IPS-18c (cell line): ENCODE data around the gene GPR162.

Source experiments
- H3K4me3 ChIP-seq: 2 replicates; pipeline ENCODE4 v1.7.0; 2013; ENCODE audit warnings: low read depth, mild to moderate bottlenecking, low read length, moderate library complexity; ENCODE audit not compliant: insufficient read depth
- H3K9me3 ChIP-seq: one replicate; pipeline ENCODE4 v1.6.1; 2013; ENCODE audit warnings: mild to moderate bottlenecking, low read length, moderate library complexity; ENCODE audit not compliant: control insufficient read depth, insufficient read depth

The GPR162 gene

GRCh38 chr12:6817662-6818157 lies 3.9 kb upstream of the GPR162 start:
- no peaks in the 10 kb centered on the region for H3K9me3 ChIP-seq

GRCh38 chr12:6818222-6818621 lies 3.4 kb upstream of the GPR162 start:
- Histone ChIP-seq H3K9me3 (no peaks in the 10 kb centered on the region), H3K4me3 (no peak overlapping the region)

More at GRCh38 chr12:6817662-6818157, 3.9 kb upstream of the GPR162 start:
- H3K4me3 ChIP-seq, result no peak overlapping the region

GRCh38 chr12:6818645-6819044 lies 3.0 kb upstream of the GPR162 start:
- H3K4me3 ChIP-seq, result peak overlapping the region; percentile 4; the same call in 1 of the 2 replicates
- no peaks in the 10 kb centered on the region for H3K9me3 ChIP-seq

- Histone ChIP-seq H3K9me3 (no peaks in the 10 kb centered on the region), H3K4me3 (no peak overlapping the region)
Observed at GRCh38 chr12:6819106-6820030, 2.3 kb upstream of the GPR162 start.

DNA sequence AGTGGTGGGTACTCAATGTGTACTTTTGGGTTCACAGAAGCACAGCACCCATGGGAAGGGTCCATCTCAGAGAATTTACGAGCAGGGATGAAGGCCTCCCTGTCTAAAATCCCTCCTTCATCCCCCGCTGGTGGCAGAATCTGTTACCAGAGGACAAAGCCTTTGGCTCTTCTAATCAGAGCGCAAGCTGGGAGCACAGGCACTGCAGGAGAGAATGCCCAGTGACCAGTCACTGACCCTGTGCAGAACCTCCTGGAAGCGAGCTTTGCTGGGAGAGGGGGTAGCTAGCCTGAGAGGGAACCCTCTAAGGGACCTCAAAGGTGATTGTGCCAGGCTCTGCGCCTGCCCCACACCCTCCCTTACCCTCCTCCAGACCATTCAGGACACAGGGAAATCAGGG lies 1.5 kb upstream of the GPR162 start:
- Histone ChIP-seq H3K4me3 (no peak overlapping the region), H3K9me3 (no peaks in the 10 kb centered on the region)

GRCh38 chr12:6822426-6823135 lies 960 bp downstream of the GPR162 start:
- Histone ChIP-seq H3K4me3 (peak overlapping the region; percentile 59; the same call in 1 of the 2 replicates), H3K9me3 (no peaks in the 10 kb centered on the region)

DNA sequence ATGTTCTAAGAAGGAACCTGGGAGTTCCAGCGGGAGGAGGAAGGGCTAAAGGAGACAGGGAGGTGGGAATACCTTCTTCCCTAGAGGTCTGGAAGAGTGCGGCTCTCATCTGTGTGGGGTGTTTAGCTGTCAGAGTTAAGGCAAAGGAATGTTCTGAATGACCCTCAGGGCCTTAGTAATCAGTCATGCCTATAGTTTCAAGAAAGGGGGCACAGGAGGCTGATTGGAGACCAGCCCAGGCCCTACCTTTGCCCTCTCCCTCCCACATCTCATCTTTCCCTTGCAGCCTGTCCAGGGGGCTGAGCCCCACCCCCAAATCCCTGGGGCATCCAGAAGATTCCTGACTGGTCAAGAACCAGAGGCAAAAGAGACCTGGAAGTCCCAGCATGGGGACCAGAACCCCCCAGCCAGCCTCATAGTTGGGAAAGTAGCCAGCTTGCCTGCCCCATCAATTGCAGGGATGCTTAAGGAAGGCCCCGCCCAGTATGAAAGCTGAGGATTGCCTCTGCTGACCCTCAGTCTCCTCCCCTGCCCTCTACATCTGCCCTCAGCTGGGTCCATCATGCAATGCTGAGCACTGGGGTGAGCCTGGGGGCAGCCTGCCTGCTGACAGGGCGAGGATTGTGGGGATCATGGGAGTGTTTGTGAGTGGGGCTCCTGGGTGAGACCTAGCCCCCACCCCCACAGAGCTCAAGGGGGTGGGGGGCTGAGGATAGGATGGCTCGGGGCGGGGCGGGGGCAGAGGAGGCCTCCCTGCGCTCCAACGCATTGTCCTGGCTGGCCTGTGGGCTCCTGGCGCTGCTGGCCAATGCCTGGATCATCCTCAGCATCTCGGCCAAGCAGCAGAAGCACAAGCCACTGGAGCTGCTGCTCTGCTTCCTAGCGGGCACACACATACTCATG lies 1.8 kb downstream of the GPR162 start:
- peak overlapping the region; percentile 59; the same call in 1 of the 2 replicates for H3K4me3 ChIP-seq
- no peaks in the 10 kb centered on the region for H3K9me3 ChIP-seq

GRCh38 chr12:6824085-6824775 lies 2.6 kb downstream of the GPR162 start:
- no peaks in the 10 kb centered on the region for H3K9me3 ChIP-seq

DNA sequence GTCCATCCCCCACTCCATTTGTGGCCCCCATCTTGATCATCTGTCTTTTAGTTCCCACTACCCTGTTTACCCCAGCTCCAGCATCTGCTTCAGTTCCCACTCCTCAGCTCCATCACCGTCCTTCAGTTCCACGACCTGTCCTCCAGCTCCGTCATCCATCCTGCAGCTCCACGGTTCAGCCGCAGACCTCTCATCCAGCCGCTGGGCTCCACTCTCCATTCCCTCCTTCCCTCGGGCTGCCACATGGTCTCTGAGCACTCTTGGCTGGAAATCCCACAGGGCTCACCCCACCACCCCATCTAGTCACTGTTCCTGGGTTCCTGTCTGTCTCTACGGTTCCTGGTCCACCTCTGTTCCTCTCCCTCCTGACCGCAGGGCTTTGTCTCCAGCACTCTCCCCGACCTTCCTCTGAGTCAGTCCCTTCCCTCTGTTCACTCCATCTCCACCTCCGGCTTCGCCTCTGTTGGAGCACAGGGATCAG lies 3.3 kb downstream of the GPR162 start:
- Histone ChIP-seq H3K9me3 (no peaks in the 10 kb centered on the region), H3K4me3 (peak overlapping the region; percentile 48; the same call in 1 of the 2 replicates)

More at GRCh38 chr12:6824085-6824775, 2.6 kb downstream of the GPR162 start:
- H3K4me3 ChIP-seq, result no peak overlapping the region

DNA sequence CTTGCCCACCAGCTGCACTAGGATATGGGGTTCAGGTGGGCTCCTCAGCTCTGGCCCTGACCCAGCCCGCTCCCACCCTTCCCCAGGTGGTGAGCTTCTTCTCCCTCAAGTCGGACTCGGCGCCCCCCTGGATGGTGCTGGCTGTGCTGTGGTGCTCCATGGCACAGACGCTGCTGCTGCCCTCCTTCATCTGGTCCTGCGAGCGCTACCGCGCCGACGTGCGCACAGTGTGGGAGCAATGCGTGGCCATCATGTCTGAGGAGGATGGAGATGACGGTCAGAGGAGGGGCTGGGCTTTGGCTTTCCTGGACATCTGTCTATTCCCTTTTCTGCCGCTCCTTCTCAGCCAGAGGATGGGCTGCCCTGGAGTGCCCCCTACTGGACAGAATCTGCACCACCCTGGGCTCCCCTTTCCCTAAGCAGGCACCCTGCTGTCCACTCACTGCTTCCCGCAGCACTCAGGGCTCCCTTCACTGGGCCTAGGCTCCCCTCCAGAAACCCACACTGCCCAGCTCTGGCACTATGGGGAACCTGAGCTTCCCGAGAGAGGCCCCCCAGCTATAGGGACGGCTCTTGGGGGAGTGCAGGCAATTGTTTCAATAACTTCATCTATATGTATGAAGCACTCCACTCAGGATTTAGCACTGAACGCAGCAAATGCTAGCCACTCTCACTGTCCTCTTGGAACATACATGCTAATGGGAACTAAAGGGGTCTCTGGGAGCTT lies 3.9 kb downstream of the GPR162 start:
- Histone ChIP-seq H3K9me3 (no peaks in the 10 kb centered on the region), H3K4me3 (peak overlapping the region; percentile 48; the same call in 1 of the 2 replicates)

- no peak overlapping the region for H3K4me3 ChIP-seq
- H3K9me3 ChIP-seq, result no peaks in the 10 kb centered on the region
Observed at GRCh38 chr12:6826125-6826733, 4.6 kb downstream of the GPR162 start.

DNA sequence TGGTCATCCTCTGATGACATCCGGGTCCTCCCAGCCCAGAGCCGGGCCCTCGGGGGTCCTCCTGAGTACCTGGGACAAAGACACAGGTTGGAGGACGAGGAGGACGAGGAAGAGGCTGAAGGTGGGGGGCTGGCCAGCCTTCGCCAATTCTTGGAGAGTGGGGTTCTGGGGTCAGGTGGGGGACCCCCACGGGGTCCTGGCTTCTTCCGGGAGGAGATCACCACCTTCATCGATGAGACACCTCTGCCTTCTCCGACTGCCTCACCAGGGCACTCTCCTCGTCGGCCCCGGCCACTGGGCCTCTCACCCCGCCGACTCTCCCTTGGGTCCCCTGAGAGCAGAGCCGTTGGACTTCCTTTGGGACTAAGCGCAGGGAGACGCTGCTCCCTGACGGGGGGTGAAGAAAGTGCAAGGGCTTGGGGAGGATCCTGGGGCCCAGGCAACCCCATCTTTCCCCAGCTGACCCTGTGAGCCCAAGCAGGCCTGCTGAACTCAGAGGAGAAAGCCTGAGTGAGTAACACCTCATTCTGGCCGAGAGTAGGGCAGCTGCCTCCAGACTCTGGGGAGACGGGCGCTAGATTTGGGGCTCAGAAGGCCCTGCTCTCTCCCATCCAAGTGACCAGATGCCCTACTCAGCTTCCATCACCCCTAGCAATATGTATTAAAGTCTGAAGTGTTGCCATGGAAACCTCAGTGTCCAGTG lies 5.3 kb downstream of the GPR162 start:
- Histone ChIP-seq H3K4me3 (peak overlapping the region; percentile 30), H3K9me3 (no peaks in the 10 kb centered on the region)

- H3K4me3 ChIP-seq, result peak overlapping the region; percentile 30
- no peaks in the 10 kb centered on the region for H3K9me3 ChIP-seq
Observed at GRCh38 chr12:6827437-6827911, 5.9 kb downstream of the GPR162 start.

- H3K4me3 ChIP-seq, result peak within 1 kb of the TSS; percentile 99
- no peaks in the 10 kb centered on the region for H3K9me3 ChIP-seq
Observed at GRCh38 chr12:6827982-6828780, 6.6 kb downstream of the GPR162 start, which contains the start of gene P3H3. Gene P3H3, plus strand, starts transcription at chr12:6828407. Its CDS starts 34 bp downstream, at chr12:6828441.
